ENCODE data around the gene DRD3.

The DRD3 gene

DNA sequence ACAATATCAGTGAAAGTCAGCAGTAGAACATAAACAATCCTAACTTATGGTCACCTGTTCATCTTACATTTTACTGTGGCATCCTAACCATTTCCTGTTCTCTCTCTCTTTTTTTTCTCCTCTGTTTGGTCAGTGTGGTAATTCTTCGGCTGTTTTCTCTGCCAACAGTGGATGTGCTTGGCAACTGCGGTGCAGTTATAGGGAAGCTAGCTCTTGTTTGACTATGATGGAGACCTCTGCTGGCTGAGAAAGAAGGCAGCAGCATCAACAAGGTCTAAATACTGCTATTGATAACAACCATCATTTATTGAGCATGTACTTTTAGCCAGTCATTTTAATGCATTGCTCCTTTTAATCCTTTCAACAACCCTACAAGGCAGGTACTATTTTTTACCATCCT is 723 bp upstream of the DRD3 start:
- DNase-seq (ENCODE audit: low spot score), result peak; percentile 15

GRCh38 chr3:114176890-114177289 is 2.0 kb downstream of the DRD3 start:
- DNase-seq (ENCODE audit: low spot score), result no peak

DNA sequence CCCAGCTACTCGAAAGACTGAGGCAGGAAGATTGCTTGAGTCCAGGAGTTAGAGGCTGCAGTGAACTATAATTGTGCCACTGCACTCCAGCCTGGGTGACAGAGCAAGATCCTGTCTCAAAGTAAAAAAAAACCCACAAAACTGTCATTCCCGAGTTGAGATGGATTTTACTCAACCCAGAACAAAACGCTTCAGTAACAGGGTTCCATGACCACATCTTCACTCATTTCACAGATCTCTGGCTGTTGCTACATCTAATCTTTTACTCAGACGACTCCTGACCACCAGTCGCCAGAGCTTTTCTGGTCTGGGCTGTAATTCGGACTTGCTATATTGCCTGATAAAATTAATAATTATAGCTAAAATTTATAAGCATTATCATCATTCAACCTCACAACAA is 2.4 kb downstream of the DRD3 start:
- no peak for DNase-seq (ENCODE audit: low spot score)

GRCh38 chr3:114175204-114175987 is 3.5 kb downstream of the DRD3 start:
- no peak for DNase-seq (ENCODE audit: low spot score)

GRCh38 chr3:114171677-114172076 is 7.2 kb downstream of the DRD3 start:
- DNase-seq (ENCODE audit: low spot score), result no peak

GRCh38 chr3:114168150-114168549 is 10.7 kb downstream of the DRD3 start:
- DNase-seq (ENCODE audit: low spot score), result no peak

DNA sequence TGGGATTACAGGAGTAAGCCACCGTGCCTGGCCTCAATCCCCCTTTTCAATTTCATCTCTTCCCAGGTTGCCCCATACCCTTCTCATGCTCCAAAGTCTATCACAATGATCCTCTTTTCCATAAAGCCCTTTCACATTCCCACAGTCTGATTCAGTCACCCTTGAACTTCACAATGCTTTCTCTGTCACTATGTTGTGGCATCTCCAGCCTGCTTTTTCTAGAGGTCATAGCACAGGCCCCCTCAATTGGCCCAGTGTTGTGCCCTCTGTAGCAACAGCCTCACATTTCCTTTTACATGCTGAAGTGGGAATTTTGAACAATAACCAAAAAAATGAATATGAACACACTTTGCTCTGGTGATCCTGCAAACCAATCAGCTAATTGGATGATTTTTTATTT is 21.5 kb downstream of the DRD3 start:
- DNase-seq (ENCODE audit: low spot score), result no peak

DNA sequence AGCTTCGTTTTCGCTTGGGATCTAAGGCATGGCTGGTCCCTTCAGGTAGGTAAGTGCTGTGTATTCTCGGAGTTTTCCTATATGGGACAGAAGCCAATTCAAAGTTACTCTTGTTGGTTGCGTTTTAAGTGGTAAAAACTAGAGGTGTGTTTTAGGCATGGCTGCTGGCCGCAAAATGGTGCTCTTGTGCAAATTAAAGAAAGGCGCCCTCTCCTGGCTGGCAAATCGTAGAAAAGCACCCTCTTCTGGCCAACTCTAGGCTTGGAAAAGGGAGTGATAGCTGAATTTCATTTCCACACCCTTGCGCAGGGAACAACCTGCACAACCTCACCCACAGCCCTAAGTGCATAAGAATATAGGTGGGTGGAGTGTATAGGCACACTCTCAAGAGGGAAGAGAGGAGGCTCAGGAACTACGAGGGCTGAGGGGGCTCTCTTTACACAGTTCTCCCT is 23.5 kb downstream of the DRD3 start:
- peak; percentile 19 for DNase-seq (ENCODE audit: low spot score)

- DNase-seq (ENCODE audit: low spot score), result no peak
Measured at GRCh38 chr3:114154321-114154821, 24.5 kb downstream of the DRD3 start.

DNA sequence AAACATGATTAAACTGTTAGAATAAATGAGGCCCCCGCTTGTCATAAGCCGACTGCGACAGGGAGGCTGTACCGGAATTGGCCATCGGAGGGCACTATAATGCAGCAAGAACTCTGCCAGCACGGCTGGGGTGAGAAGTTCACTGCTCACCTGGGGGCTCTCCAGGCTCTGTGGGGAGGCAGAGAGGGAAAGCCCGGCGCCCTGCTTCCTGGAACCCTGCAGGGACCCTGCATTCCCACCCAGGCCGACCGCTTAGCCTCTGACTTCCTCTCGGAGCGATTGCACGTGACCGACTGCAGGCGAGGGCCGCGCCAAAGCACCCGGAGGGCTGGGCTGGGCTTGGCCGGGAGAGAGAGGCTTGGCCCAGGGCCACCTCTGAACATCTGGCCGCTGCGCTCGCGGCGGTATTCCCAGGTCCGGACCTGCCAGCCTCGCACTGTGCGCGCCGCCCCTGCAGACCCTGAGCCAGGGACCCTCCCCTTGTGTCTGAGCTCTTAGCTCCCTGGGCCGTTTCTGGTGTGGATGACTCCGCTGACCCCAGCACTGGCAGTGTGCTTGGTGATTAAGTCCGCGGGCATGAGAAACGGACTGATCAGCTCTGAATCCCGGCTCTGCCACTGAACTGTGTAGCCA is 26.2 kb downstream of the DRD3 start:
- DNase-seq (ENCODE audit: low spot score), result peak; percentile 71

- no peak for DNase-seq (ENCODE audit: low spot score)
Measured at GRCh38 chr3:114151091-114151490, 27.8 kb downstream of the DRD3 start.

- DNase-seq (ENCODE audit: low spot score), result no peak
Measured at GRCh38 chr3:114147251-114147650, 31.6 kb downstream of the DRD3 start.

- DNase-seq (ENCODE audit: low spot score), result no peak
Measured at GRCh38 chr3:114144909-114145688, 33.8 kb downstream of the DRD3 start.

DNA sequence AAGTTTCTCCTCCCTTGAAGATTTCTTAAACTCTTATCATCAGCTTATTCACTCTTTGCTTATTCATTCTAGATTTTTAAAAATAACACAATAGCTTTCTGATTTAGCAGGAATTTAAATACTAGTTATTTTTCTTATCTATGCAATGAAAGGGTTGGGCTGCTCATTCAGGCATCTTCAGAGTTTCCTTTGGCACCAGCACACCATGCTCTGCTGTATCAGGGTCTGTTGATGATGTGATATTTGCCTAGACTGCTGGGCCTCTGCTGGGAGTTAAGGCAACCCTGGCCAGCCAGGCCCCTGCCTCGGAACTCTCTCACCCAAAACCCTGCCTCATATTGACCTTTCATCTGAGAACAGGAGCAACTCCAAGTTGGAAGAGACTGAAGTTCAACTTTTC is 35.0 kb downstream of the DRD3 start:
- no peak for DNase-seq (ENCODE audit: low spot score)

DNA sequence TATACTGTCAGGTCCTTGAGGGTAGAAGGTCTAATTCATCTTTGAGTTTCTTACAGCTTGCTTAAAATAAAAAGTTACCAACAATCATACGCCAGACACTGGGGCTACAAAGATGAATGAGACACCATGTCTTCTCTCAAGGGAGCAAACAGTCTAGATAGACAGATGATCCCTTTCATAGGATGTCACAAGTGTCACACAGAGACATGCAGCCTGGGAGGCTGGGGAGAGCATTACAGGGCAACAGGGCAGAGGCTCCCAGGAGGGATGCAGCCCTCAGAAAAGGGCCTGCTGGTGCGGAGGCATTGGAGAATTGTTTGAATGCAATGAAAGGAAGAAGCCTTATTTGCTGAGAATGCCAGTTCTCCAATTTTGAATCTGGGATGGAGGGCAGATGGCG is 39.0 kb downstream of the DRD3 start:
- DNase-seq (ENCODE audit: low spot score), result no peak

DNA sequence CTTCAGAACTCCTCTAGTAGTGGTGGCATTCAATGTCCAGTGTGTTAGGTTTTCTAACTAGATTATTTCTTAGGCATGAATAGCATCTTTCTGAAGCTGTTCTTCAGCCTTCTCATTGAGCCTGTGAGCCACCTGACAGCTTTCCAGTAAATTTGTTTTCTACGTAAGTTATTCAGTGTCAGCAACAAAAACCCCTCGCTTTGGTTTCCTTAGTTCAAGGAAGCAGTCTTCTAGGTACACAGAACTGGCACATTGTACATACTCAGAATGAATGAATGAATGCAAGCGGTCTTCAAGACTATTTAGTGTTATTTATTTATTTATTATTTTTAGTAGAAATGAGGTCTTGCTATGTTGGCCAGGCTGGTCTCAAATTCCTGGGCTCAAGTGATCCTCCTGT is 44.9 kb downstream of the DRD3 start:
- DNase-seq (ENCODE audit: low spot score), result no peak

GRCh38 chr3:114132500-114132899 is 46.4 kb downstream of the DRD3 start:
- no peak for DNase-seq (ENCODE audit: low spot score)

GRCh38 chr3:114128826-114129225 is 50.0 kb downstream of the DRD3 start:
- DNase-seq (ENCODE audit: low spot score), result no peak

- peak; percentile 41 for DNase-seq (ENCODE audit: low spot score)
Measured at GRCh38 chr3:114128231-114128630, 50.6 kb downstream of the DRD3 start.

DNA sequence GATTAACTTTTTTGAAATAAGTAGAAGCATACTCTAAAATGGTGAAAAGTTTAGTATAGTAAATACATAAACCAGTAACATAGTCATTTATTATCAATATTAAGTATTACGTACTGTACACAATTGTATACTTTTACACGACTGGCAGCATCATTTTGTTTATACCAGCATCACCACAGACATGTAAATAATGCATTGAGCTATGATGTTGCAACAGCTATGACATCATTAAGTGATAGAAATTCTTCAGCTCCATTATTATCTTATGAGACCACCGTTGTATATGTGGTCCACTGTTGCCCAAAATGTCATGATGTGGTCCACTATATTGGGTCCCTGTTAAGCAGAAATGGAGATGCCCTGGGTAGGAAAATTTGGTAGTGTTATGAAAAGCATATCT is 51.3 kb downstream of the DRD3 start:
- DNase-seq (ENCODE audit: low spot score), result no peak

DNA sequence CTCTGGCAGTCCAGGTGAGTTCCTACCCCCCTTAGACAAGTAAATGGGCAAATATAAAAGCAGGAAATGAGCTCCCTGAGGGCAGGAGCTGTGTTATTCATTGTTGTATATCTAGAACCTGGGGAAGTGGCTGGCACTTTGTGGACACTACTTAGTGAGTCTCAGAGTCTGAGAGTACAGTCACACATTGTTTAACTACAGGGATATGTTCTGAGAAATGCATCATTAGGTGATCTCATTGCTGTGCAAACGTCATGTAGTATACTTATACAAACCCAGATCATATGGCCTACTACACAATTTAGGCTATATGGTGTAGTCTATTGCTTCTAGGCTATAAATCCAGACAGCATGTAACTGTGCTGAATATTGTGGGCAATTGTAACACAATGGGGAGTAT is 52.4 kb downstream of the DRD3 start:
- no peak for DNase-seq (ENCODE audit: low spot score)

- DNase-seq (ENCODE audit: low spot score), result peak; percentile 95
Measured at GRCh38 chr3:114122027-114122709, 56.7 kb downstream of the DRD3 start.
